Thyroid gland (tissue), 4 donors: Measurements from ENCODE around the gene TUBGCP2. TPM values are rescaled to one million over a fixed set of nuclear protein-coding genes. Genes with fewer than 3 reads are reported as not detected.

Source experiments
- DNase-seq, 2 donors: peaks; one replicate each; pipeline ENCODE4 v3.0.0-alpha.2; 2019
- H3K27ac ChIP-seq, 3 donors: fragments of 200-600 bp; sonication (generic); 1 replicate in 2 of 3; 2 replicates in 1 of 3; pipeline ENCODE4 v1.5.1; 2016 to 2019; ENCODE audit warnings: mild to moderate bottlenecking in 1 of 3, moderate library complexity in 1 of 3
- H3K27me3 ChIP-seq: fragments of 200-600 bp; sonication (generic); one replicate; pipeline ENCODE4 v1.5.1; 2019
- H3K36me3 ChIP-seq, 2 donors: fragments of 200-600 bp; sonication (generic); one replicate each; pipeline ENCODE4 v1.5.1; 2016 to 2019
- H3K4me1 ChIP-seq, 2 donors: fragments of 200-600 bp; sonication (generic); one replicate each; pipeline ENCODE4 v1.5.1; 2017 to 2019
- H3K4me3 ChIP-seq, 3 donors: fragments of 200-600 bp; sonication (generic); replicated peaks in 1 of 3; 1 replicate in 2 of 3; 2 replicates in 1 of 3; pipeline ENCODE4 v1.5.1; 2016; ENCODE audit warnings: mild to moderate bottlenecking in 1 of 3
- H3K9me3 ChIP-seq: fragments of 200-600 bp; sonication (generic); one replicate; pipeline ENCODE4 v1.5.1; 2017
- POLR2A ChIP-seq, 2 donors: fragments of 450-650 bp; IDR thresholded peaks; one replicate each; pipeline ENCODE4 v1.6.1; 2017; ENCODE audit warnings: antibody characterized with exemption in 2 of 2, mild to moderate bottlenecking in 2 of 2, moderate library complexity in 1 of 2
- WGBS, 2 donors: methylation state at CpG; one replicate each; pipeline ENCODE4 v1.1.5; 2017; 5-methylcytosine and 5-hydroxymethylcytosine counted together
- intact Hi-C: fragments of 100-400 bp; cut with DNase I; formaldehyde crosslinking; loops from one replicate; pipeline ENCODE4 v1.15.1; 2023
- total RNA-seq, 4 donors: library from RNA; depleted of rRNA; stranded (reverse); fragments of >200 nt; gene quantifications; one replicate each; pipeline ENCODE4 v1.2.3, GENCODE V29; 2016
- TF ChIP-seq, protein P1 (sequence below), 6 experiments: fragments of 200-600 bp in 3 of 6; fragments of 450-650 bp in 3 of 6; sonication (generic) in 3 of 6; IDR thresholded peaks; one replicate each; pipeline ENCODE4 v1.5.1; 2016 to 2019; ENCODE audit warnings: antibody characterized with exemption in 6 of 6, mild to moderate bottlenecking in 2 of 6, inconsistent platforms in 1 of 6, moderate library complexity in 1 of 6

Gene TUBGCP2
- total RNA-seq, 4 donors from 2014 or later, result 56.5 to 73.3 (median 62.9) TPM

DNA sequence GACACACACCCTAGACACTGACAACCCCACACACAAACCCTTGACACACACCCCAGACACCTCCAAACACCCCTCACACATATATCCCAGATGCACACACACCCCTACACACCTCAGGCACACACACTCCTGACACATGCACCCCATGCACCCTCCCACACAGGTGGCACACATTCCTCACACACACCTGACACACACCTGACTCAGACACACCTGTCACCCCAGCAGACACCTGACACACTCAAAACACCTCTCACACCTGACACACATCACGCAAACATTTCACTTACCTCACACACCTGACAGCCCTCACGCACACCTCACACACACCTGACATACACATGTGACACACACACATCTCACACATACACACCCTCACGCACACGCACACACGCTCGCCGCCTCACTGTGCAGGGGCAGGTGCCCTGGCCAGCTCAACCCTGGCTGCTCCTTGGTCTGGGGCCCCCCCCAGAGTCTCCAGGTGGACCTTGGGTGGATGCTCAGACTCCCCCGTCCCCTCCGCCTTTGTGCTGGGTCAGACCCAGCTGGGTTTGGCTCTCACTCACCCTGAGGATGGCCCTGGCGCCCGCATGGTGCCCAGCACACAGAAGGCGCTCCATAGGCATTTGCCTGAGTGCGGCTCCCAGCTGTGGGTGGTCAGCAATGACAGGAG lies 31.2 kb upstream of the TUBGCP2 start:
- Histone ChIP-seq H3K27me3 (peaks cover 24% of the 10 kb centered on the region), H3K9me3 (no peaks in the 10 kb centered on the region), H3K4me3 (no peak overlapping the region), H3K4me1 (peaks cover 13 to 20% of the 10 kb centered on the region in 2 donors), H3K36me3 (no peaks in the 10 kb centered on the region), H3K27ac (no peak overlapping the region)
- WGBS, 2 donors, result 88 to 95% methylated on average over 10 to 13 of the region's 13 CpGs
- TF ChIP-seq, protein P1, sequence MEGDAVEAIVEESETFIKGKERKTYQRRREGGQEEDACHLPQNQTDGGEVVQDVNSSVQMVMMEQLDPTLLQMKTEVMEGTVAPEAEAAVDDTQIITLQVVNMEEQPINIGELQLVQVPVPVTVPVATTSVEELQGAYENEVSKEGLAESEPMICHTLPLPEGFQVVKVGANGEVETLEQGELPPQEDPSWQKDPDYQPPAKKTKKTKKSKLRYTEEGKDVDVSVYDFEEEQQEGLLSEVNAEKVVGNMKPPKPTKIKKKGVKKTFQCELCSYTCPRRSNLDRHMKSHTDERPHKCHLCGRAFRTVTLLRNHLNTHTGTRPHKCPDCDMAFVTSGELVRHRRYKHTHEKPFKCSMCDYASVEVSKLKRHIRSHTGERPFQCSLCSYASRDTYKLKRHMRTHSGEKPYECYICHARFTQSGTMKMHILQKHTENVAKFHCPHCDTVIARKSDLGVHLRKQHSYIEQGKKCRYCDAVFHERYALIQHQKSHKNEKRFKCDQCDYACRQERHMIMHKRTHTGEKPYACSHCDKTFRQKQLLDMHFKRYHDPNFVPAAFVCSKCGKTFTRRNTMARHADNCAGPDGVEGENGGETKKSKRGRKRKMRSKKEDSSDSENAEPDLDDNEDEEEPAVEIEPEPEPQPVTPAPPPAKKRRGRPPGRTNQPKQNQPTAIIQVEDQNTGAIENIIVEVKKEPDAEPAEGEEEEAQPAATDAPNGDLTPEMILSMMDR (IDR thresholded peaks at IDR 0.05), result no peak
- TF ChIP-seq POLR2A (IDR thresholded peaks at IDR 0.05), result no peak
- no peak for DNase-seq
- intact Hi-C loops, result no loop called here

DNA sequence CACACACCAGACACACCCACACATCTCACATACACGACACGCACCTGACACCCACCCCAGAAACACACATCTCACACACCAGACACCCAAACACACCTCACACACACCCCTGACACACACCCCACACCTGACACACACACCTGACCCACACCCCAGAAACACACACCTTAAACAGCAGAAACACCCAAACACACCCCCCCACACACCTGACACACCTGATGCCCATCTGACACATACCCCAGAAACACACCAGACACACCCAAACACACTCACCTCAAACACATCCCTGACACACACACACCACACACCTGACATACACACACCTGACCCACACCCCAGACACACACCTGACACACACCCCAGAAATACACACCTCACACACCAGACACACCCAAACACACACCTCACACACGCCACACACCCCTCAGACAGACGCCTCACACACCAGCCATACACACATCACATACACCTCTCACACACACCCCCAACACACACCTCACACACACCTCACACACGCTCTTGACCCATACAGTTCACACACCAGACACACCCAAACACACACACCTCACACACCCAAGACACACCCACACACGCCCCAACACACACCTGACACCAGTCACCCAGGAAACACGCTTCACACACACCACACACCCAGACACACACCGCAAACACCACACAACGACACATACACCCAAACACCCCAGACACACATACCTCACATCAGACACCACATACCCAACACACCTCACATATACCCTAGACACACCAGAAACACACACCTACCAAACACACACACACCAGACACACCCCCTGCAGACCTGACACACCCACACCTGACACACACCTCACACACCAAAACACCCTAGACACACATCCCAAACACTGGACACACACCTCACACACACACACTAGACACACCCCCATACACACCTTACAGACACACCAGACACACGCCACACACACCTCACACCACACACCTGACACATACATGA lies 29.7 kb upstream of the TUBGCP2 start:
- WGBS, 2 donors, result 90 to 94% methylated on average over 10 of the region's 10 CpGs
- Histone ChIP-seq H3K27me3 (peaks cover 28% of the 10 kb centered on the region), H3K27ac (no peak overlapping the region), H3K4me1 (peaks cover 14 to 22% of the 10 kb centered on the region in 2 donors), H3K4me3 (no peak overlapping the region), H3K36me3 (no peaks in the 10 kb centered on the region), H3K9me3 (no peaks in the 10 kb centered on the region)
- intact Hi-C loops, result no loop called here
- DNase-seq, result no peak
- TF ChIP-seq POLR2A (IDR thresholded peaks at IDR 0.05), result no peak
- TF ChIP-seq, protein P1 (IDR thresholded peaks at IDR 0.05), result no peak

DNA sequence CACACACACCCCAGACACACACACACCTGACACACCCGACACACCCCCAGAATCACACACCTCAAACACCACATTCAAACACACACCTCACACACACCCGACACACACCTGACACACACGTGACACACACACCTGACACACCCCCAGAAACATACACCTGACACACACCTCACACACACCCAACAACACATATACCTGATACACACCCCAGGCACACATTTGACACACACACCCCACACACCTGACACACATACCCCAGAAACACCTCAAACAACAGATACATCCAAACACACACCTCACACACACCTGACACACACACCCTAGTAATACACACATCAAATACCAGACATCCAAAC lies 28.7 kb upstream of the TUBGCP2 start:
- intact Hi-C loops, result no loop called here
- Histone ChIP-seq H3K9me3 (no peaks in the 10 kb centered on the region), H3K4me1 (peaks cover 14 to 22% of the 10 kb centered on the region in 2 donors), H3K36me3 (no peaks in the 10 kb centered on the region), H3K4me3 (no peak overlapping the region), H3K27me3 (peaks cover 28% of the 10 kb centered on the region), H3K27ac (no peak overlapping the region)
- no peak for DNase-seq
- TF ChIP-seq, protein P1 (IDR thresholded peaks at IDR 0.05), result no peak
- TF ChIP-seq POLR2A (IDR thresholded peaks at IDR 0.05), result no peak
- whole genome bisulfite sequencing, 2 donors, result 81 to 92% methylated on average over 3 of the region's 3 CpGs

DNA sequence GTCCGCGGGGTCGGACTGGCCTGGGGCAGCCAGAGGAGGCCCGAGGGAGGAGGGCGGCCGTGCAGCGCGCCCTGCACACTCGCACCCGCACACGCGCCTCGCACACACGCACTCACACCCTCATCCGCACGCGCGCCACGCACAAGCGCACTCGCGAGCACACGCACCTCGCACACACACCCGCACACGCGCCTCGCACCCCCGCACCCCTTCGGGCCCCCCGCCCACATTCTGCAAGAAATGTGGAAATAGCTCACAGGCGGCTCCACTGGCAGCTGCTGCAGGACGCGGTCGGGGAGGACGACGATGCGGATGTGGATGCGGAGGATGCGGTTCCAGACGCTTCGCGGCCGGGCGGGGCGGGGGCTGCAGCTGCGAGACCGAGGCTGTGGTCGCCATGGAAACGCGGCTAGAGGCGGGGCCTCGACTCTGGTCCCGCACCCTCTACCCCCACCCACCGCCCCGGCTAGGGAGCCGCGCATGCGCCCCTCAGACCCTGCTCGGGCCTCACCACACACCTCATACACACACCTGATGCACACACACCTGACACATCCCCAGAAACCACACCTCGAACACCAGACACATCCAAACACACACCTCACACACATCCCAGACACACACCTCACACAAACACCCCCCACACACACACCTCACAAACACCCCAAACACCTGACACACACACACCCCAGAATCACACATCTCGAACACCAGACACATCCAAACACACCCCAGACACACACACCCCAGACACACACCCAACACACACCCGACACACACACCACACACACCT lies 28.1 kb upstream of the TUBGCP2 start, which contains the start of gene CALY:
Gene CALY (minus strand): TSS at position 320 of the 793 bp plus-strand sequence. CDS start 7,907 bp downstream, outside the sequence.
- peak in 1 of 2 donors; percentile 20 for DNase-seq
- Histone ChIP-seq H3K36me3 (no peaks in the 10 kb centered on the region), H3K4me3 (peak within 1 kb of the TSS in 1 of 3 donors; percentile 15), H3K27ac (no peak within 1 kb of the TSS), H3K27me3 (peaks cover 28% of the 10 kb centered on the region), H3K4me1 (peaks cover 14 to 22% of the 10 kb centered on the region in 2 donors), H3K9me3 (no peaks in the 10 kb centered on the region)
- intact Hi-C loops, result no loop called here
- WGBS, 2 donors, result 24 to 49% methylated on average over 5 to 26 of the region's 63 CpGs
- TF ChIP-seq POLR2A (IDR thresholded peaks at IDR 0.05), result no peak
- TF ChIP-seq, protein P1 (IDR thresholded peaks at IDR 0.05), result no peak
